ENCODE results near the gene IRX3. TPM values are rescaled to one million over a fixed set of nuclear protein-coding genes. Genes with fewer than 3 reads are reported as not detected.

Gene IRX3
- total RNA-seq, 2 donors from 2014 or later, result 15.6 to 16.4 TPM

GRCh38 chr16:54245788-54246453 is 40.7 kb downstream of the IRX3 start:
- Mint-ChIP-seq H3K4me3 (no peak overlapping the region), H3K27ac (no peak overlapping the region), H3K4me1 (peaks cover 15% of the 10 kb centered on the region), H3K27me3 (ENCODE audit: insufficient read depth) (no peaks in the 10 kb centered on the region), H3K9me3 (peaks cover 2% of the 10 kb centered on the region), H3K36me3 (ENCODE audit: low read depth) (no peaks in the 10 kb centered on the region)
- Histone ChIP-seq H3K36me3 (ENCODE audit: control insufficient read depth, insufficient read depth, low read length) (no peaks in the 10 kb centered on the region), H3K4me3 (ENCODE audit: low read length) (no peak overlapping the region), H3K9me3 (ENCODE audit: control insufficient read depth, low read length) (peaks cover 5% of the 10 kb centered on the region), H3K27ac (ENCODE audit: low read depth, low read length) (no peak overlapping the region), H3K9ac (ENCODE audit: extremely low read depth, low read length, poor library complexity, severe bottlenecking) (no peak overlapping the region), H3K27me3 (ENCODE audit: control insufficient read depth, insufficient read depth, low read length, poor library complexity, severe bottlenecking) (no peaks in the 10 kb centered on the region), H3K4me1 (ENCODE audit: control insufficient read depth, insufficient read depth, low read length) (peaks cover 4% of the 10 kb centered on the region)
- WGBS, 2 experiments (ENCODE audit: insufficient coverage in 1 of 2, insufficient read length in 1 of 2), result 89 to 97% methylated on average over 1 to 3 of the region's 4 CpGs
- no peak for TF ChIP-seq CTCF (conservative IDR thresholded peaks at IDR 0.05)
- no peak for DNase-seq

GRCh38 chr16:54244061-54244886 is 42.3 kb downstream of the IRX3 start:
- no peak overlapping the region for H3K9ac ChIP-seq (ENCODE audit: extremely low read depth, low read length, poor library complexity, severe bottlenecking)
- H3K4me1 ChIP-seq (ENCODE audit: control insufficient read depth, insufficient read depth, low read length), result peaks cover 4% of the 10 kb centered on the region
- H3K4me3 ChIP-seq (ENCODE audit: low read length), result no peak overlapping the region
- no peaks in the 10 kb centered on the region for H3K27me3 ChIP-seq (ENCODE audit: control insufficient read depth, insufficient read depth, low read length, poor library complexity, severe bottlenecking)
- no peaks in the 10 kb centered on the region for H3K36me3 ChIP-seq (ENCODE audit: control insufficient read depth, insufficient read depth, low read length)
- Mint-ChIP-seq H3K4me3 (no peak overlapping the region), H3K9me3 (peaks cover 2% of the 10 kb centered on the region), H3K27me3 (ENCODE audit: insufficient read depth) (peaks cover 4% of the 10 kb centered on the region), H3K4me1 (peaks cover 15% of the 10 kb centered on the region), H3K36me3 (ENCODE audit: low read depth) (no peaks in the 10 kb centered on the region), H3K27ac (peak overlapping the region; percentile 55)
- DNase-seq, result peak; percentile 72
- peak; percentile 46 for TF ChIP-seq CTCF (conservative IDR thresholded peaks at IDR 0.05)
- 75 to 78% methylated on average over 8 to 9 of the region's 11 CpGs for WGBS, 2 experiments (ENCODE audit: insufficient coverage in 1 of 2, insufficient read length in 1 of 2)
- H3K27ac ChIP-seq (ENCODE audit: low read depth, low read length), result no peak overlapping the region
- H3K9me3 ChIP-seq (ENCODE audit: control insufficient read depth, low read length), result peaks cover 5% of the 10 kb centered on the region

GRCh38 chr16:54243202-54243601 is 43.4 kb downstream of the IRX3 start:
- Histone ChIP-seq H3K27ac (ENCODE audit: low read depth, low read length) (no peak overlapping the region), H3K36me3 (ENCODE audit: control insufficient read depth, insufficient read depth, low read length) (no peaks in the 10 kb centered on the region), H3K27me3 (ENCODE audit: control insufficient read depth, insufficient read depth, low read length, poor library complexity, severe bottlenecking) (no peaks in the 10 kb centered on the region), H3K9ac (ENCODE audit: extremely low read depth, low read length, poor library complexity, severe bottlenecking) (no peak overlapping the region), H3K4me3 (ENCODE audit: low read length) (no peak overlapping the region), H3K4me1 (ENCODE audit: control insufficient read depth, insufficient read depth, low read length) (peaks cover 4% of the 10 kb centered on the region), H3K9me3 (ENCODE audit: control insufficient read depth, low read length) (no peaks in the 10 kb centered on the region)
- no peak overlapping the region for H3K27ac Mint-ChIP-seq
- H3K36me3 Mint-ChIP-seq (ENCODE audit: low read depth), result no peaks in the 10 kb centered on the region
- peaks cover 4% of the 10 kb centered on the region for H3K27me3 Mint-ChIP-seq (ENCODE audit: insufficient read depth)
- DNase-seq, result no peak
- no peak overlapping the region for H3K4me3 Mint-ChIP-seq
- no peak for TF ChIP-seq CTCF (conservative IDR thresholded peaks at IDR 0.05)
- peaks cover 2% of the 10 kb centered on the region for H3K9me3 Mint-ChIP-seq
- H3K4me1 Mint-ChIP-seq, result peaks cover 15% of the 10 kb centered on the region
- WGBS, 2 experiments (ENCODE audit: insufficient coverage in 1 of 2, insufficient read length in 1 of 2), result 93 to 98% methylated on average over 5 to 6 of the region's 6 CpGs
